RWPE2 (cell line): ENCODE data around the gene RIPK1.
A peak's percentile ranks its signal among the peaks of the same experiment; 100 is the strongest.
"Not testable (repeated sequence)": the region's sequence is repeated elsewhere in the genome, so short reads cannot be mapped to it uniquely, and the experiment has no call there.

Source experiments
- ATAC-seq: fragments of 200-7000 bp; cut with Tn5 transposase; 3 replicates; pipeline ENCODE4 v1.9.1; 2021; ENCODE audit warnings: low read depth
- DNase-seq: peaks from one replicate; pipeline ENCODE4 v3.0.0-alpha.2; 2020; ENCODE audit warnings: low spot score
- H3K27ac ChIP-seq: fragments of 450-650 bp; 2 replicates; pipeline ENCODE4 v1.5.1; 2017; ENCODE audit warnings: mild to moderate bottlenecking; ENCODE audit not compliant: poor library complexity, severe bottlenecking
- H3K27me3 ChIP-seq: fragments of 250-450 bp; sonication (Bioruptor Pico); 2 replicates; pipeline ENCODE4 v1.5.1; 2021; ENCODE audit warnings: mild to moderate bottlenecking, moderate library complexity; ENCODE audit not compliant: insufficient read depth, poor library complexity, severe bottlenecking
- H3K36me3 ChIP-seq: fragments of 250-450 bp; sonication (Bioruptor Pico); 2 replicates; pipeline ENCODE4 v1.5.1; 2020; ENCODE audit warnings: low read depth, mild to moderate bottlenecking, moderate library complexity
- H3K4me1 ChIP-seq: fragments of 250-450 bp; sonication (Bioruptor Pico); 2 replicates; pipeline ENCODE4 v1.5.1; 2021; ENCODE audit warnings: mild to moderate bottlenecking, moderate library complexity; ENCODE audit not compliant: insufficient read depth, poor library complexity, severe bottlenecking
- H3K4me3 ChIP-seq: fragments of 250-450 bp; sonication (Bioruptor Pico); 2 replicates; pipeline ENCODE4 v1.5.1; 2021; ENCODE audit warnings: mild to moderate bottlenecking, moderate library complexity; ENCODE audit not compliant: severe bottlenecking
- H3K9me3 ChIP-seq: fragments of 250-450 bp; sonication (Bioruptor Pico); 2 replicates; pipeline ENCODE4 v1.5.1; 2021; ENCODE audit warnings: mild to moderate bottlenecking, moderate library complexity; ENCODE audit not compliant: severe bottlenecking
- CTCF ChIP-seq: fragments of 450-650 bp; IDR thresholded peaks from one replicate; pipeline ENCODE4 v1.5.1; 2017; ENCODE audit warnings: mild to moderate bottlenecking, moderate library complexity; ENCODE audit not compliant: poor library complexity, severe bottlenecking

RIPK1 gene

GRCh38 chr6:3061501-3061941, 6.8 kb upstream of the RIPK1 start:
- no peak overlapping the region for H3K4me3 ChIP-seq
- peaks cover 16% of the 10 kb centered on the region for H3K4me1 ChIP-seq
- H3K27me3 ChIP-seq, result no peaks in the 10 kb centered on the region
- ATAC-seq, result peak; percentile 69
- H3K36me3 ChIP-seq, result no peaks in the 10 kb centered on the region
- no peak for DNase-seq
- peak; percentile 12 for TF ChIP-seq CTCF
- no peaks in the 10 kb centered on the region for H3K9me3 ChIP-seq
- peak overlapping the region; percentile 18 for H3K27ac ChIP-seq

- not testable (repeated sequence) for H3K27me3 ChIP-seq, H3K9me3 ChIP-seq, H3K36me3 ChIP-seq, ATAC-seq, H3K27ac ChIP-seq, DNase-seq
- Histone ChIP-seq H3K4me1 (peaks cover 16% of the 10 kb centered on the region), H3K4me3 (peak overlapping the region; percentile 54)
Observed at GRCh38 chr6:3063340-3063732, 5.0 kb upstream of the RIPK1 start.

DNA sequence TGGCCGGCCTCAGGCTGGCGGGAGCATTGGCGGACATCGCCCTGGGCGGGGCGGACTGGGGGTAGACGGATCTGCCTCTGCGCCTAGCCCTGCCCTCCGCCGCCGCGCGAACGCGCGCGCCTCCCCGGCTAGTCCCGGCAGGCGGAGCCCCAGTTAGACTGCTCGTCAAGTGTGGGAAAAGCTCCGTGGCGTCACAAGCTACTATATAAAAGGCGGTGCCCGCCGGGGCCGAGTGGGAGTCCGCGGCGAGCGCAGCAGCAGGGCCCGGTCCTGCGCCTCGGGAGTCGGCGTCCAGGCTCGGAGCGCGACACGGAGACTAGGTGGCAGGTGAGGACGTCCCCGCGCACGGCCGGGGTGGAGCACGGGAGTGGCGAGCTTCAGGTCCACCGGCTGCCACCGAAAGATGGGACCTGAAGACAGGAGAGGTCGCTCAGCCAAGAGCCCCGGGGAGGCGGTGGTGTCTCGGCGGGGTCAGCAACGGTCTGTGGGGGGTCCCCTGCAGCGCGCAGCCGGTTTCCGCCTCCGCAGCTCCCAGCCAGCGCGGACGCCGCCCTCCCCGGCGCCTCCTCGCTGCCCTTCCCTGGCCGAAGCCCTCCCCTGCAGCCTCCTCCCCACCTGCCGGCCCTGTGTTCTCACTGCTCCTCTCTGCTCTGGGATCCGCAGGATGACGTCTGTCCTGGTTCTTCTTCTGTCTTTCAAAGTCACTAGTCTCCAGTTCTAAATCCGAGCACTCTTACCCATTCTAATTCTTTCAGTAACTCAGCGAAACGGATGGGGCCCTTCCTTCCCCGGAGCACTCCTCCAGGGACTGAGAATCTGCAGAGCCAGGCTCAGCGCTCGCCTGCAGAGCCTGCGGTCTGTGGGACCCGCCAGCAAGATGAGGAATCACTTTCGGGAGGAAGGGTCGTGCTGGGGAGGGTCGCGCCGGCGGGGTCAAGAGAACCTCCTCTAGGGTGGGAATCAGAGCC, 4.3 kb upstream of the RIPK1 start:
- H3K27ac ChIP-seq, result no peak overlapping the region
- no peaks in the 10 kb centered on the region for H3K36me3 ChIP-seq
- DNase-seq (peak; percentile 90), ATAC-seq (peak; percentile 79)
- H3K4me3 ChIP-seq, result peak overlapping the region; percentile 54
- peaks cover 16% of the 10 kb centered on the region for H3K4me1 ChIP-seq
- no peak for TF ChIP-seq CTCF
- no peaks in the 10 kb centered on the region for H3K27me3 ChIP-seq
- H3K9me3 ChIP-seq, result no peaks in the 10 kb centered on the region

- no peak overlapping the region for H3K27ac ChIP-seq
- H3K4me3 ChIP-seq, result no peak overlapping the region
- H3K4me1 ChIP-seq, result peaks cover 11% of the 10 kb centered on the region
- DNase-seq (no peak), ATAC-seq (no peak)
- no peaks in the 10 kb centered on the region for H3K27me3 ChIP-seq
- H3K9me3 ChIP-seq, result no peaks in the 10 kb centered on the region
- TF ChIP-seq CTCF, result no peak
- H3K36me3 ChIP-seq, result peaks cover 17% of the 10 kb centered on the region
Observed at GRCh38 chr6:3071568-3071967, 3.3 kb downstream of the RIPK1 start.

GRCh38 chr6:3072798-3073197, 4.5 kb downstream of the RIPK1 start:
- H3K27me3 ChIP-seq, result no peaks in the 10 kb centered on the region
- no peaks in the 10 kb centered on the region for H3K9me3 ChIP-seq
- peaks cover 20% of the 10 kb centered on the region for H3K36me3 ChIP-seq
- no peak overlapping the region for H3K27ac ChIP-seq
- no peak for TF ChIP-seq CTCF
- no peak for DNase-seq
- H3K4me1 ChIP-seq, result peaks cover 11% of the 10 kb centered on the region
- no peak overlapping the region for H3K4me3 ChIP-seq
- ATAC-seq, result no peak
